ENCODE data around the gene SEL1L2.

The SEL1L2 gene

GRCh38 chr20:13865156-13865555, 125.3 kb downstream of the SEL1L2 start:
- no peak overlapping the region for H2BK15ac ChIP-seq (replicated peaks; ENCODE audit: low read depth)
- H2AK5ac ChIP-seq (ENCODE audit: low read length), result no peak overlapping the region
- H4K8ac ChIP-seq (ENCODE audit: low read depth, low read length), result no peak overlapping the region
- no peaks in the 10 kb centered on the region for H3K4me1 ChIP-seq (ENCODE audit: control insufficient read depth, low read depth, low read length)
- DNase-seq, result peak; percentile 46
- H3K27ac ChIP-seq (ENCODE audit: low read depth, low read length), result no peak overlapping the region
- no peaks in the 10 kb centered on the region for H3K79me1 ChIP-seq (ENCODE audit: low read length)
- H3K79me2 ChIP-seq (ENCODE audit: control insufficient read depth, insufficient read depth, low read length), result no peaks in the 10 kb centered on the region
- no peak overlapping the region for H3K18ac ChIP-seq (ENCODE audit: low read length)
- H3K56ac ChIP-seq (ENCODE audit: low read length), result no peak overlapping the region
- no peaks in the 10 kb centered on the region for H3K36me3 ChIP-seq (ENCODE audit: control insufficient read depth, insufficient read depth, low read length)
- no peak overlapping the region for H2BK5ac ChIP-seq (ENCODE audit: low read length)
- no peak overlapping the region for H3K4me3 ChIP-seq (ENCODE audit: low read length)
- no peak overlapping the region for H2BK120ac ChIP-seq (ENCODE audit: low read depth, low read length)
- no peak overlapping the region for H3K9ac ChIP-seq (ENCODE audit: low read length)
- H4K5ac ChIP-seq (ENCODE audit: low read length), result no peak overlapping the region
- no peaks in the 10 kb centered on the region for H3K27me3 ChIP-seq (ENCODE audit: insufficient read depth, low read length, poor library complexity)
- no peak overlapping the region for H3K23ac ChIP-seq (ENCODE audit: low read length)
- no CpG with 5 or more reads among the region's 2 CpGs for WGBS (ENCODE audit: extremely low coverage, insufficient coverage, low lambda C conversion rate)
- H3K4ac ChIP-seq (ENCODE audit: low read depth, low read length), result no peak overlapping the region
- H3K4me2 ChIP-seq (ENCODE audit: low read length), result no peak overlapping the region

DNA sequence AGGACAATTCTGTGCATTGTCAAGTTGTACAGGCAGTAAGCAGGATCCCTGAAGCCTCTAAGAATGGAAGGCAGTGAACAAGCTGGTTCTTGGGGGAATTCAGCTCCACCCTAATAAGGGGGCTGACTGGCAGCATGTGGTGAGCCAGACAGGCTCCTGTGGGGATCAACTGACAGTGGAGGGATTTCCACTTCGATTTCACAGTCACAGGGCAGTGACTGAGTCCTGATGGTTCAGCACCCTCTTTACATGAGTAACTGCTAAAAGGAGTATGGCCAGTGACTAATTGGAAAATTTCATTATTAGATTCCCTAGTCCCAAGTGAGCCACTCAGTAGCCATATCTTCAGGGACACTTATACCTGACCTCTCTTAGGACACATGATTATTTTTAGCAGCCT, 127.2 kb downstream of the SEL1L2 start:
- DNase-seq, result no peak
- no peak overlapping the region for H2BK120ac ChIP-seq (ENCODE audit: low read depth, low read length)
- H2BK5ac ChIP-seq (ENCODE audit: low read length), result no peak overlapping the region
- H2BK15ac ChIP-seq (replicated peaks; ENCODE audit: low read depth), result no peak overlapping the region
- H3K27me3 ChIP-seq (ENCODE audit: insufficient read depth, low read length, poor library complexity), result no peaks in the 10 kb centered on the region
- H3K4me1 ChIP-seq (ENCODE audit: control insufficient read depth, low read depth, low read length), result no peaks in the 10 kb centered on the region
- no peak overlapping the region for H3K4ac ChIP-seq (ENCODE audit: low read depth, low read length)
- no peaks in the 10 kb centered on the region for H3K79me1 ChIP-seq (ENCODE audit: low read length)
- no peak overlapping the region for H3K4me3 ChIP-seq (ENCODE audit: low read length)
- no peak overlapping the region for H3K4me2 ChIP-seq (ENCODE audit: low read length)
- no peaks in the 10 kb centered on the region for H3K79me2 ChIP-seq (ENCODE audit: control insufficient read depth, insufficient read depth, low read length)
- H3K56ac ChIP-seq (ENCODE audit: low read length), result no peak overlapping the region
- H4K5ac ChIP-seq (ENCODE audit: low read length), result no peak overlapping the region
- H3K9ac ChIP-seq (ENCODE audit: low read length), result no peak overlapping the region
- no peak overlapping the region for H3K27ac ChIP-seq (ENCODE audit: low read depth, low read length)
- H3K36me3 ChIP-seq (ENCODE audit: control insufficient read depth, insufficient read depth, low read length), result no peaks in the 10 kb centered on the region
- no peak overlapping the region for H4K8ac ChIP-seq (ENCODE audit: low read depth, low read length)
- H3K23ac ChIP-seq (ENCODE audit: low read length), result no peak overlapping the region
- no peak overlapping the region for H2AK5ac ChIP-seq (ENCODE audit: low read length)
- no CpG with 5 or more reads among the region's 1 CpG for WGBS (ENCODE audit: extremely low coverage, insufficient coverage, low lambda C conversion rate)
- H3K18ac ChIP-seq (ENCODE audit: low read length), result no peak overlapping the region

DNA sequence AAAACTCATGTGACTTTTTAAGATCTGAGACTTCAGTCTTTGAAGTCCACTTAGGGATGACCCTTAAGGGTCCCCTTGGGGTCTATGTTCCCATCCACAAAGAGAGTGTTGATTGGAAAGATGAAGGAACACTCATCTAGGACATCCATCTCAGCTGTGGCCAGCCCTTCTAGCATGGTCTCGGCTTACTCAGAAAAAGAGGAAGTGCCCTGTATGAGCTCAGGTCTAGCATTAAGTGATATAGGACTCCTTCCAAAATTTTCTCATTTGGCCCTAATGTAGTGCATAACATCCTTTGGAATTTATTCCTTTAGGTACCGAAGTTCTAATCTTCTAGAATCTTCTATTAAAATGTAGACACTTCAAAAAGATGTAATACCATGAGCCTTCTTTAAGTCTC, 128.2 kb downstream of the SEL1L2 start:
- Histone ChIP-seq H3K4ac (ENCODE audit: low read depth, low read length) (no peak overlapping the region), H3K23ac (ENCODE audit: low read length) (no peak overlapping the region), H2BK15ac (replicated peaks; ENCODE audit: low read depth) (no peak overlapping the region), H3K56ac (ENCODE audit: low read length) (no peak overlapping the region), H3K4me1 (ENCODE audit: control insufficient read depth, low read depth, low read length) (no peaks in the 10 kb centered on the region), H2AK5ac (ENCODE audit: low read length) (no peak overlapping the region), H2BK120ac (ENCODE audit: low read depth, low read length) (no peak overlapping the region), H3K79me1 (ENCODE audit: low read length) (no peaks in the 10 kb centered on the region), H3K9ac (ENCODE audit: low read length) (no peak overlapping the region), H3K27ac (ENCODE audit: low read depth, low read length) (no peak overlapping the region), H3K4me3 (ENCODE audit: low read length) (no peak overlapping the region), H3K79me2 (ENCODE audit: control insufficient read depth, insufficient read depth, low read length) (no peaks in the 10 kb centered on the region), H2BK5ac (ENCODE audit: low read length) (no peak overlapping the region), H3K27me3 (ENCODE audit: insufficient read depth, low read length, poor library complexity) (no peaks in the 10 kb centered on the region), H3K18ac (ENCODE audit: low read length) (no peak overlapping the region), H3K36me3 (ENCODE audit: control insufficient read depth, insufficient read depth, low read length) (no peaks in the 10 kb centered on the region), H3K4me2 (ENCODE audit: low read length) (no peak overlapping the region), H4K8ac (ENCODE audit: low read depth, low read length) (no peak overlapping the region), H4K5ac (ENCODE audit: low read length) (no peak overlapping the region)
- no peak for DNase-seq
- WGBS (ENCODE audit: extremely low coverage, insufficient coverage, low lambda C conversion rate), result no CpG with 5 or more reads among the region's 2 CpGs

- H3K4ac ChIP-seq (ENCODE audit: low read depth, low read length), result no peak overlapping the region
- H2AK5ac ChIP-seq (ENCODE audit: low read length), result no peak overlapping the region
Observed at GRCh38 chr20:13858871-13859270, 131.5 kb downstream of the SEL1L2 start.

DNA sequence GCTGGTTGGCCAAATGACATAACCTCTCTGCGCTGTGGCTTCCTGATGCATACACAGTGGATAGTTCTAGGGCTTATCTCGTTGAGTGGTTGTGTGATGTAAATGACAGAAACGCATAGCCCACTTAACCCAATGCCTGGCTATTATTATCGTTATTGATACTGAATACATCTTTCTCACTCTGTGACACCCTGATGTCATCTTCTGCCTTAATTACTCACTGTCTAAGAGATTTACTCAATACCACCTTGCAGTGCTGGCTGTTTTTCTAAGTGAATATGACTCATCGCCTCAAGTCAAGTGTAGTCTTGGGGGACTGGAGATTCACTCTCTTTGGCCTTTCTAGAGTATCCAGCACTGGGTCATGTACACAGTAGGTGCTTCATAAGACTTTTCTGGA, 132.0 kb downstream of the SEL1L2 start:
- H3K27me3 ChIP-seq (ENCODE audit: insufficient read depth, low read length, poor library complexity), result no peaks in the 10 kb centered on the region
- no peak overlapping the region for H3K4me2 ChIP-seq (ENCODE audit: low read length)
- no peak overlapping the region for H3K4me3 ChIP-seq (ENCODE audit: low read length)
- no CpG with 5 or more reads among the region's 5 CpGs for WGBS (ENCODE audit: extremely low coverage, insufficient coverage, low lambda C conversion rate)
- no peaks in the 10 kb centered on the region for H3K79me2 ChIP-seq (ENCODE audit: control insufficient read depth, insufficient read depth, low read length)
- no peak overlapping the region for H3K9ac ChIP-seq (ENCODE audit: low read length)
- H3K36me3 ChIP-seq (ENCODE audit: control insufficient read depth, insufficient read depth, low read length), result no peaks in the 10 kb centered on the region
- no peak overlapping the region for H2BK5ac ChIP-seq (ENCODE audit: low read length)
- no peak overlapping the region for H4K8ac ChIP-seq (ENCODE audit: low read depth, low read length)
- no peak overlapping the region for H4K5ac ChIP-seq (ENCODE audit: low read length)
- H3K4me1 ChIP-seq (ENCODE audit: control insufficient read depth, low read depth, low read length), result no peaks in the 10 kb centered on the region
- no peak overlapping the region for H2BK120ac ChIP-seq (ENCODE audit: low read depth, low read length)
- no peak overlapping the region for H3K4ac ChIP-seq (ENCODE audit: low read depth, low read length)
- no peak for DNase-seq
- no peak overlapping the region for H2AK5ac ChIP-seq (ENCODE audit: low read length)
- H3K27ac ChIP-seq (ENCODE audit: low read depth, low read length), result no peak overlapping the region
- H3K23ac ChIP-seq (ENCODE audit: low read length), result no peak overlapping the region
- no peak overlapping the region for H2BK15ac ChIP-seq (replicated peaks; ENCODE audit: low read depth)
- H3K79me1 ChIP-seq (ENCODE audit: low read length), result no peaks in the 10 kb centered on the region
- no peak overlapping the region for H3K56ac ChIP-seq (ENCODE audit: low read length)
- H3K18ac ChIP-seq (ENCODE audit: low read length), result no peak overlapping the region

More at GRCh38 chr20:13858871-13859270, 131.5 kb downstream of the SEL1L2 start:
- H3K27me3 ChIP-seq (ENCODE audit: insufficient read depth, low read length, poor library complexity), result no peaks in the 10 kb centered on the region
- no peak overlapping the region for H3K4me3 ChIP-seq (ENCODE audit: low read length)
- H2BK120ac ChIP-seq (ENCODE audit: low read depth, low read length), result no peak overlapping the region
- no peak overlapping the region for H3K18ac ChIP-seq (ENCODE audit: low read length)
- H2BK5ac ChIP-seq (ENCODE audit: low read length), result no peak overlapping the region
- H3K36me3 ChIP-seq (ENCODE audit: control insufficient read depth, insufficient read depth, low read length), result no peaks in the 10 kb centered on the region
- H3K9ac ChIP-seq (ENCODE audit: low read length), result no peak overlapping the region
- DNase-seq, result no peak
- no peak overlapping the region for H3K56ac ChIP-seq (ENCODE audit: low read length)
- H2BK15ac ChIP-seq (replicated peaks; ENCODE audit: low read depth), result no peak overlapping the region
- H3K4me1 ChIP-seq (ENCODE audit: control insufficient read depth, low read depth, low read length), result no peaks in the 10 kb centered on the region
- H3K79me2 ChIP-seq (ENCODE audit: control insufficient read depth, insufficient read depth, low read length), result no peaks in the 10 kb centered on the region
- no peaks in the 10 kb centered on the region for H3K79me1 ChIP-seq (ENCODE audit: low read length)
- no peak overlapping the region for H4K8ac ChIP-seq (ENCODE audit: low read depth, low read length)
- no peak overlapping the region for H3K4me2 ChIP-seq (ENCODE audit: low read length)
- H4K5ac ChIP-seq (ENCODE audit: low read length), result no peak overlapping the region
- no peak overlapping the region for H3K23ac ChIP-seq (ENCODE audit: low read length)
- H3K27ac ChIP-seq (ENCODE audit: low read depth, low read length), result no peak overlapping the region

DNA sequence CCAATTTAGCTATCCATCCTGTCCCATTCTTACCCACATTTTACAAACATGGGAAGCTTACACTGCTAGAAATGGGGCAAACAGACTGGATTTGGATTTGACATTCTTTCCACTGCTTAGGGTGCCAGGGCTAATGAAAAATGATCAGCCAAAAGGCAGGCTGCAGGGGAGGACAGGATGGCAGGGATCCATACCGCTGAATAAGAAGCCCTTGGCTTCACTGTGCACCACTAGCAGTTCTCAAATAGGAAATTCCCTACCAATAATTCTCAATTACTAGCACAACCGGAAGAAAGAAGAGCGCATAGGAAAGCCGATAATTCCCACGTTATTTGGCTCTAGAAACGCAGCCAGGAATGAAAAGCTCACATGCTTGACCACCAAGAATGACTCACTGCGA, 132.5 kb downstream of the SEL1L2 start:
- Histone ChIP-seq H3K27me3 (ENCODE audit: insufficient read depth, low read length, poor library complexity) (no peaks in the 10 kb centered on the region), H2AK5ac (ENCODE audit: low read length) (no peak overlapping the region), H2BK120ac (ENCODE audit: low read depth, low read length) (no peak overlapping the region), H2BK5ac (ENCODE audit: low read length) (no peak overlapping the region), H3K79me2 (ENCODE audit: control insufficient read depth, insufficient read depth, low read length) (no peaks in the 10 kb centered on the region), H3K23ac (ENCODE audit: low read length) (no peak overlapping the region), H3K27ac (ENCODE audit: low read depth, low read length) (no peak overlapping the region), H3K36me3 (ENCODE audit: control insufficient read depth, insufficient read depth, low read length) (no peaks in the 10 kb centered on the region), H3K4me3 (ENCODE audit: low read length) (no peak overlapping the region), H4K8ac (ENCODE audit: low read depth, low read length) (no peak overlapping the region), H3K18ac (ENCODE audit: low read length) (no peak overlapping the region), H3K9ac (ENCODE audit: low read length) (no peak overlapping the region), H3K79me1 (ENCODE audit: low read length) (no peaks in the 10 kb centered on the region), H4K5ac (ENCODE audit: low read length) (no peak overlapping the region), H3K56ac (ENCODE audit: low read length) (no peak overlapping the region), H3K4ac (ENCODE audit: low read depth, low read length) (no peak overlapping the region), H3K4me2 (ENCODE audit: low read length) (no peak overlapping the region), H2BK15ac (replicated peaks; ENCODE audit: low read depth) (no peak overlapping the region), H3K4me1 (ENCODE audit: control insufficient read depth, low read depth, low read length) (no peaks in the 10 kb centered on the region)
- no CpG with 5 or more reads among the region's 7 CpGs for WGBS (ENCODE audit: extremely low coverage, insufficient coverage, low lambda C conversion rate)
- no peak for DNase-seq
